NK-92 (cell line): ENCODE data around the gene NFASC.

Experiments used
- DNase-seq: peaks from one replicate; lab custom pipeline; 2025; ENCODE audit not compliant: unreplicated experiment; lab: John Stamatoyannopoulos, UW

Gene NFASC

DNA sequence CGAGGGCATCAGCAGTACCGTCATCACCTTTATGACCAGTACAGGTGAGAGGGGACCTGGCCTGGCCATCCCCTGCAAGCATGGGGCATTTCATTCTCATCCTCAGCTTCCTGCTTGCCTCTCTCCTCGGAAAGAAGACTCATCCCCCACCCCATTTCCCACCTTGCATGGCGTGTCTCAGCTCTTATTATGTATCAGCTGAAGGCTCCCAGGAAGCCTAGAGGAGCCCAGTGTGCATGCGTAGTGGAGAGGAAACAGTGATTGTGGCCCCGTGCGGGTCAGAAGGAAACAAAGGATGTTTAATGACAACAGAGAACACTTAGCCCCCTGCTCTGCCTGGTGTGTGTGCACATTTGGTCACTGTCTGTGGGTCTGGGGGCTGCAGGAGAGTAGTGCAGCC is 132.0 kb downstream of the NFASC start:
- DNase-seq: no peak

DNA sequence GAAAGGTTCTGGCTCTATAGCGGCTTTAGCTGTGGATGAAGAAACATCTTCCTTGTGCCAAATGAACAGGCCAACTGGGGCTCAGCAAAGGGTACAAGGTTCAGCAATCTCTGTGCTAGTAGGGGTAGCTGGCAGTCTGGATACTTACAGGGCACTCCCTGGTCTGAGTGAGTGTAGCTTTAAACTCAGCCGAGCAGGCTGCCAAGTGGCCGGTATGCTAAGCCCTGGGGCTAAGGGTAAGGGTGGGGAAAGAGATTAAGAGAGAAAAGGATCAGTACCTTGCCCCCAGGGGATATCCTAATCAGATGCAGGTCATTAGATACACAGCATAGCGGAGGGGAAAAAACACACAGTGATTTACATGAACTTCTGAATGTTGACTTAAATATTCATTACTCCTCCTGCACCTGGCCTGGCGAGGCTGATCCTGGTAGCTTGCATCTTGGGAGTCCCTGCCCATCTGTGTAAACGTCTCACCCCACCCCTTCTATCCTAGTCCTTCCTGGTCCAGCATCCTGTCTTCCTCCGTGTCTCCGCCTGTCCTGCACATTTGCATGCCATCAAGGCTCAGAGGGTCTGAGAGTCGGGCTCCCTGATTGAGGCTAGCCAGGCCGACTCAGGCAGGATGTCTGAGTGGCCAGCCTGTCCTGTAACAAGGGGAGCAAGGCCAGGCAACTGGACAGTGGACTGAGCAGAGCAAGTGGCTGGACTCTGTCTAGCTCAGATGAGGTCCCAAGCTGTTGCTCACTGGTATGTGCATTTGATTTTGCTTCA is 132.9 kb downstream of the NFASC start:
- DNase-seq: no peak

DNA sequence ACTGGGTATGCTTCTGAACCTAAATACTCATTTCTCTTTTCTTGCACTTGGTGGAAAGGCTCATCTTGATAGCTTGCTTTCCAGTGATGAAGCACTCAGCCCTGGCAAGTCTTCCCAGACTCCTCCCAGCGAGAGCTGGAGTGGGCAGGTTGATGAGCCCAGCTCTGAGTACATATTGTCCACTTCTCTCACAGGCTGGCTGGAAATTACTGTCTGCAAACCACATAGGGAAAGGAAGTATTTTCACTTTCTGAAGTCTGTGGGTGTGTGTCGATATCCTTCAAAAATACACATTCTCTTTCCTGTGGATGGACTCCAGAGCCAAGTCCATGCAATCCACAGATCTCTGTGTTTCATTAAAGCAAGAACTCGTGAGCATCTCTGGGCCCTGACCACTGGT is 133.7 kb downstream of the NFASC start:
- no peak for DNase-seq

DNA sequence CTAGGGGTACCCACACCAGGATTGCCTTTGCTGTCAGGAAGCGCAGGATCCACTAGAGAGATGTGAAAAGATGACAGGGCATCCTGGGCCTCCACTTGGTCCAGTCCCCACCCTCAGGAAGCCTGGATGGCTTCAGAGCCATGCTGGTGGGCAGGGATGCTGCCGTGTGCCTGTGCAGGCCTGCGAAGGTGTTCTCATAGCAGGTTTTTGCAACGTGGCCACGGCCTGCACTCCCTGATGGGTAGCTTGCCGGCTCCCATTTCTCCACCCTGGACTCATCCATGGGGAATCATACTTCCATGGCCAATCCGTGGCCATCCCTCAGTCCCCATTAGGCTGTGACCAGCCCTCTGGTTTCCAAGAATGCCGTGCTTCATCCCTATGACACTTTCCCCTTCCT is 138.2 kb downstream of the NFASC start:
- no peak for DNase-seq

DNA sequence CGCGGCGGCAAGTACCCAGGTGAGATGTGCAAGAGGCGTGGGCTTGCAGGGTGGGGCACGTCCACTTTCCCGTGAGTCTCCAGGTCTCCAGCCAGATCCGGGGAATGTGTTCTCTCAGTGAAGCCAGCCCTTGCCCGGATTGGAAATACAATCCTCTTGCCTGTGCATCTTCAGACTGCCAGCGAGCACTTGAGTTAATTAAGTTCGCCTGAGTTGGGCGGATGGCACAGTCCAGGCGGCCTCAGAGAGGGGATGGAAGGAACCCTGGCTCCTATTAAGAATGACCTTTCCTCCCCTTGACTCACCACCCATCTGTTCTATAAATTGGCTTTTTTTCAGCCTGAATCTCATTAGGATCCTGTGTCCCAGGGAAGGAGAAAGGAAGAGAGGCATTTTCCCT is 139.0 kb downstream of the NFASC start:
- DNase-seq: no peak

DNA sequence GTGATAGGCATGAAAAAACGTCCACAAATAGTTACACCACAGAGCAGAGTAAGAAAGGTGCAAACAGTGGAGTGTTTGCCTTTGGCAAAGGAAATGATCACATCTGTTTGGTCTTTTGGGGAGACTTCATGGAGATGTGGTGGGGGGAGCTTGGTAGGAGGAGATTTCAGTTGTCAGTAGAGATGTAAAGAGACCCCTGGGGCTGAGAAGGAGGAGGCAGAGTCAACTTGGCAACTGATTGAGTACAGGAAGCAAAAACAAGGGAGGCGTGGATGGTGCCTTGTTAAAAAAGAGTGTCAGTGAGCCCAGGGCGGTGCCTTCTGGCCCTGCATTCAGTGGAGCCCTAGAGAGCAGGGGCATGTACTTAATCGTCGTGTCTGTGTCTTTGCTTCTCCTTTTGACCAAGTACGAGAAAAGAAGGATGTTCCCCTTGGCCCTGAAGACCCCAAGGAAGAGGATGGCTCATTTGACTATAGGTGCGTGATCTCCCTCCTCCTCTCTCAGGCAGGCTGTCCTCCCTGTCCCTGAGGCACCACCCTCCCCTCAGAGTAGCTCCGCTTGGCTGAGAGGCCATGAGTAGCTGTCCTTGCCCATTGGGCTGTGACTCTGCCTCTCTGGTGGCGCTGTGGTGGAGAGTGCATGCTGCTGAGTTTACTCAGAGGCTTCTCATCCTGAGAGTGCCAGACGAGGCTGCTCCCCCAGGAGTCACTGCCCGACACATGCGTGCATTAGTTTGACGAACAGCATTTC is 141.9 kb downstream of the NFASC start:
- no peak for DNase-seq

DNA sequence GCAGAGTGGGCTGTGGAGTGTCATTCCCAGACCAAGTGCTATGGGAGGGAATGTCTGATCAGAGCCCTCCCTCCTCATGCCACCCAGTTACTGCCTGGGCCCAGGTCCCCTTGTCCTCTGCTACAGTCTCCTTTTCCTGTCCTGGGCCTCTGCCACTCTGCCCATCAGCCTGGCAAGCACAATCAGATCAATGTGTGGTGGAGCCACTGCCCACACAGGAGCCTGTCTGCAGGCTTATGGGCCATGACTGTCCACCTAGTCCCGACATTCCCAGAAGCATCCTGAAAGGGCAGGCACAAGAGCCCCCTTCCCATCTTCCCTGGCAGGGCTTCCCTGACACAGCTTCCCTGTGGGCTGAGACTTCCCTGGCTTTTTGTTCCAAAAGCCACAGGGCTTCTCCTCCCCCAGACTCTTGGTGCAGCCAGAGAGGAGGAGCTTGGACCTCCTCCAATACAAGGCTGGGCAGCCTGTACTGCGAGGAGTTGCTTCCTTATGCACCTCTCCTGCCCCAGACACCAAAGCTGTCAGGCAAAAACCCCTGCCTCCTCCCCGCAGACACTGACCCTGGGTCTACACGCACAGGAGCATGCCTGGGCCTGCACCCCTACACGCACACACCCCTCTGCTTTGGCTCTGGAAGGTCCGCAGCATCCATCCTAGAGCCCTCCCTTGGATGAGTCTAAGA is 143.2 kb downstream of the NFASC start:
- no peak for DNase-seq

DNA sequence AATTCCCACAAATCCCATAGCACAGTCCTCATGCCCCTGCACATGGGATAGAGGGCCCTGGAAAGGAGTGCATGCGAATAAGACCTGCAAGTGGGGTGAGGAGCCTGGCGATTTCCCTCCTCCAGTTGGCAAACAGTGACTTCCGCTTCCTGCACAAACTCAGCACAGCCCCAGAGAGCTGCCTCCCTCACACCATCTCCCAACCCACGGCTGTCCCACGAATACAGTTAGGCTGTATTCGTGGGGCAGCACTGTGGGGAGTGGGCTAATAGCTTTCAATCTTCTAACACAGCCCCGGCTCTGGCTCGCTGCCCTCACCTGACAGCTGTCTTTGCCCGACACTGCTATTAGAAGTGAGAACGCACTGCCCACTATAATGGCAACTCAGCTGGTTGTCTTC is 144.1 kb downstream of the NFASC start:
- DNase-seq: no peak

DNA sequence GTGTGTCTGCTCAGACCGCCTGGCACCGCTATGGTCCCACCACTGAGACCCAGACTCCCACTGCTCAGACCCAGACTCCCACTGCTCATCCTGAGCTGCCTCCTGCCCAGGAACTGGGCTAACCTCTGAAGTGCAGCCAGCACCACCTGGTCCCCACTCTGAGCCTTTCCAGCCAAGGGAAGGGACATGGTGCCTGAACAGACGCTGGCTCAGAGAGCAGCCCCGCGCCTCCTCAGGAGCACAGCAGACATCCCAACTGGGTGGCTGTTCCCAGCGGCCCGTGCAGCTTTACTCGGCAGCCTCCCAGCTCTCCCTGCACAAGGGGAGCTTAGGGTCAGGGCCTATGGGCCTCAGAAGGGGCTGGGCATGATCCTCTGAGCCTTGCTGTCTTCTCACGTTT is 144.6 kb downstream of the NFASC start:
- no peak for DNase-seq

DNA sequence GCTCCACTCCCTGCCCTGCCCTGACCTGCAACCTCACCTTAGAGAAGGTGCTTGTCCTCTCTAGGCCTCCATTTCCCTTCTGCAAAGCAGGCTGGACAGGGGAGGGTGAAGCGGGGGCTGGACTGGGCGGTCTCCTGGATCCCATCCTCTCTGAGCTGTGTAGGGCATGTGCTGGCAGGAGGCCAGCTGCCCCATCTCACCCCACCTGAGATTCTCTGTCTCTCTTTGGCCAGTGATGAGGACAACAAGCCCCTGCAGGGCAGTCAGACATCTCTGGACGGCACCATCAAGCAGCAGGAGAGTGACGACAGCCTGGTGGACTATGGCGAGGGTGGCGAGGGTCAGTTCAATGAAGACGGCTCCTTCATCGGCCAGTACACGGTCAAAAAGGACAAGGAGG is 145.4 kb downstream of the NFASC start:
- no peak for DNase-seq

DNA sequence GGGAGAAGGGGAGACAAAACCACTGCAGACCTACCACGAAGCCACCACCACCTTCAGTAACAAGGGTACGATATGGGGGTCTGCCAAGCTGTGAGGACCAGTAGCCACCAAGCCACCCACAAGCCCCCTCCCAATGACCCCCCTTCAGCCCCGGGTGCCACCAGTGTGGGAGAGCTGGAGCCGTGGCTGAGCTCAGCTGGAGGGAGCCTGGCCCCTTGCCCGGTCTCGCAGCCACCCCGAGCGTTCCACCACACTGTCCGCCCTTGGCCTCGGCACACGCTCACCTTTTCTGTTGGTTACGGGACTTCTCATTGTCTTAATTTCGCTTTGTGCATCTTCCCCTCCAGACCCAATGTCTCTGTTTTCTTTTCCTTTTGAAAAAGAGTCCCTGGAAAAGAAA is 145.9 kb downstream of the NFASC start:
- DNase-seq: no peak

DNA sequence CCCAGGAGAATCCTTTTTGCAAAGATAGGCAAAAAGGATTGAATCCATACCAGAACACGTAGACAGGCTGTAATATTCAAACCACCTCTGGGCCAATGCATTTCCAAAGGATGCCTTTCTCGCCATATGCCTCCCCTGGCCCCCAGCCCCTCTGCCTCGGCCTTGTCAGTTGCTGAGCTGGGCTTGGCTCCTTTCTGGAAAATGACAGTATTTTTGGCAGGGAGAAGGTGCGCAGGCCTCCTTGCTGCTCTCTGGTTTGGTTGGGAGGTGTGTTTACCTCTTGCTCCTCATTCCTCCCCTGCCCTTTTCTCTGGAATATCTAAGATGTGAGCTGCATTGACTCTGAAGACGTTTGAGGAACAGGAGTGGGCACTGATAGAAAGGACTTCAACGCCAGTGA is 146.3 kb downstream of the NFASC start:
- DNase-seq: no peak

DNA sequence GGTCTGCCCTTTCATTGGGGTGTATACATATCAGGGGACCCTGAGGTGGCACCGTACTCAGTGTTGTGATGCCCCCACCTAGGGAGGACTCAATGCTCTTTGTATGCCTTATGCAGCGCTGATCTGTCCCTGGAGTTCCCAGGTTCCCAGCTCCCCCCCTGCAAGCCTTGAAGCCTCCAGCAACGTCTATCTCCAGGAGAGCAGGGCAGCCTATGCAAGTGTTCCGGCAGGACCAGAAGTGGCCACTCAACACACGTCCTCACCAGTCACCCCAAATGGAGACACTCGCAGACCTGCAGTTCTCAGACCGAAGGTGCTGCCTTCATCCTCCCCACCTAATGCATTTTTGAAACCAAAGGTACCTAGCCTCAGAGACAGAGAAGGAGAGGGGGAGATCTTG is 147.1 kb downstream of the NFASC start:
- no peak for DNase-seq

DNA sequence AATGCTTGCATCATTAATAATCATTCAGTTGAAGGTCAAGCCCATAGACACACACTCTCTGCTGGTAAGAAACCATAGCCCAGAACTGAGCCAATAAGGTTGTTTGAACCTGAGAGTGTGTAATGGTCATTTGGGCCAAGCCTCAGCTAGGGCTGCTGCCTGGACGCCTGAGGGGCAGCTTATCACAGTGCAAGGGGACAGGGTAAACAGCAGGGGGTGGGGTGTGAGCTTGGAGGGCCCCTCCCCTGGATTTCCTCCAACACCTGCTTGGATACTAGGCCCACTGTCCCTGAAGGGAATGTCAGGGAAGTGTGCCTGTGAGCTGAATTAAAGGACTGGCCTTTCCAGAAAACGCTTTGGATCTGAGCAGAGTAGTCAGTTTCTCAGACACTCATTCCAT is 147.7 kb downstream of the NFASC start:
- DNase-seq: no peak

DNA sequence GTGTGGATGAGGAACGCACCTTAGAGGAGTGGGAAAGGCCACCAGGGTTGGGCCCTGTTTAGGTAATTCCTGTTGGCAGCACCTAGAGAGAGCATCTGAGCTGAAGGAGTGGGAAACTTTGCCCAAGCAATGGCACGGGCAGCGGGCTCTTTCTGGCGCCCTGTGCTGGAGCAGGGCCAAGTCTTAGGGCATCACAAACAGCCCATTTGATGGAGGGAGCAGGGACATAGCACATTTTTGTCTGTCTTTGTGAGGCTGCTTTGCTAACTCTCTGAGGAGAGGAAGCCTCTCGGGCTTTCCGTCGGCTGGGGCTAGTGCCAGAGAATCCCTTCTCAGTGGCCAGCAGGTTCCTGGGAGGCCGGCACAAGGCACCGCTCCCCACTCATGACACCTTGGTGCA is 149.8 kb downstream of the NFASC start:
- no peak for DNase-seq

DNA sequence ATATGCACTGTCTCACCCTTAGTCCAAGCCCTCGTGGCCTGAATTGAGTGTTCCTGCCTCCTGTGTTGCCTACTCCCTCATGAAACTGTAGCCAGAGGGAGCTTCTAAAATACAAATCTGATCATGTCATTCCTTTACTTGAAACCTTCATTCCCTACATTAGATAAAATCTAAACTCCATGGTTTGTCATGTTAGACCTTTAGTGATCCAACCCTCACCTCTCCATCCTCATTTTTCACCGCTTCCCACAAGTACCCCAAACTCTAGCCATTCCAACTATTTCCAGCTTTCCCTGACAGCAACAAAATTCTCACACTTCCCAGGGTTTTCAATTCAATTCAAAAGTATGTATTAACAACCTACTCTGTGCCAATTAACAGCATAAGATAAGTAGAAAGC is 154.0 kb downstream of the NFASC start:
- no peak for DNase-seq

DNA sequence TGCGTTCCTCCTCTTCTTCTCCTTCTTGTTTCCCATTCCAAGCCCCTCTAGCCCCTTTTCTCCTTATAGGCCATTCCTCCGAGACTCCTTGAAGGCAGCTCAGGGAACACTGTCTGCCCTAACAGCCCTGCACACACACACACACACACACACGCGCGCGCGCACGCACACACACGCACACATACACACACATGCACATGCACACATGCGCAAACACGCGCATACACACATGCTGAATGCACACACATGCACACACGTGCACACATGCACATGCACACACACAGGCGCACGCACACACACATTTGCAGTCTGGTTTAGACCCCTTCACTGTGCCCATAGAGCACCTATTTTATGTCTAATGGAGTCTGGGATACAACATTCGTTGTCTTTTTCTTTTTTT is 154.6 kb downstream of the NFASC start:
- no peak for DNase-seq

DNA sequence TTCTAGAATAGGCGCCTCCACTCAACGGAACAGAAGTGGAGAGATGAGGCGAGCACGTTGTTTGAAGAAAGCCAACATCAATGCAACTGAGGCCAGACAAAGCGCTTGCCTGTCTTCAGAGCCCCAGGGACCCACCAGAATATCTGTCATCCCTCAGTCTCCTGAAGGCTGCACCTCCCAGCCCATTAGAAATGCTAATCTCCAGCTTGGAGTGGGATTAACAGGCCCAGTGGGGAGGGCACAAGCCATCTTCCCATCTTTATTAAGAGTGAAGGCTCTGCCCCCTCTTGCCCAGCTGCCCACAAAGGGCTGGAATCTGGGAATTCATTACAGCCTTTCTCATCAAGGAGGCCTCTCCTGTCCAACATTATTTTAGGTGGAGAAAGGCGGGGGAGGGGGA is 155.5 kb downstream of the NFASC start:
- DNase-seq: no peak

DNA sequence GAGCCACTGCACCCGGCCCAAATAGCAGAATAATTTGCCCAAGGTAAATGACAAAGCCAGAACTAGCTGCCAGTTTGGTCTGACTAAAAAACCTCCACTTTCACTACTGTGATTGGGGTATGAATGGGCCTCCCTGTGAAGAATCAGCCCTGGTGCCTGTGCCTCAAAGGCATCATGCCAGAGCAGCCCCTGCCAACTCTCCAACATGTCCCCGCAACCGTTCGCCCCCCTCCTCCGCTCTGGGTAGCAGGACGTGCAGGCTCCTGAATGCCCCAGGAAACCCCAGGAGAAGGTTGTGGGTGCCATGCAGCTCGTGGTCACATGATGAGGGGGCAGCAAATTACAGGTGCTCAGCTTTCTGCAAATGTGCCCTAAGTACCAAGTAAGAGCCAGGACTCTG is 157.7 kb downstream of the NFASC start:
- DNase-seq: no peak

DNA sequence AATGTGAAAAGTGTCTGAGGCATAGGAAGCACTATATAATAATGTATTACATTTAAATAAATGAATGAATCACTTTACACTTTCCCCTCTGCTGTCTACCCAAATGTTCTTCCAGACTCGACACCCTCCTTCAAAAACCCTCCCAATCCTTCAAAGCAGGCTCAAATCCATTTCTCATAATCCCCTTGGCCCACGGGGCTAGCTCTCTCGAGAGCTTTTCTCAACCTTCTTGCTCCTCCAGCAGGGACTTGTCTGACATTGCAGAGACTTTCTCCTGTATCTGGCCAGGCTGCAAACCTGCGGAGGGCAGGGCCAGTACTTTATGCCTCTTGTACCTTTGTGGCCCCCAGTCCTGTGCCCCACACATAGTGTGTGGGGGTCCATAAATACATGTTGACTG is 158.3 kb downstream of the NFASC start:
- DNase-seq: no peak

DNA sequence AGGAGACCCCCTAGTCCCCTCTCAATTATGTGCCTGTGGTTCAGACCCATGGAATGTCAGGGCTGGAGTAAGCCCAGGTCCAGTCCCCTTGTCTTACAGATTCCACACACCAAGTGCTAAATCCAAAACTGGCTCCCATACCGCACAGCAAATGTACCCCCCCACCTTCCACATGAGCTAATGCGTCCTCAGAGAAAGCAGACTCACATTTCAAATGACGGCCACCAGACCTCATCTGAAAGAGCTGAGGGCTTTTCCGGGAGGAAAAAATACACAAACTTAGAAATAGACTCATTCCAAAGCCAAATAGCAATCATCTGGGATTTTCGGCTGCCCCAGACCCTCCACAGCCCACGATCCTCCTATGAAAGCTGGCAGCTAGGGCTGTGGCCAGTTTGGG is 159.6 kb downstream of the NFASC start:
- no peak for DNase-seq

DNA sequence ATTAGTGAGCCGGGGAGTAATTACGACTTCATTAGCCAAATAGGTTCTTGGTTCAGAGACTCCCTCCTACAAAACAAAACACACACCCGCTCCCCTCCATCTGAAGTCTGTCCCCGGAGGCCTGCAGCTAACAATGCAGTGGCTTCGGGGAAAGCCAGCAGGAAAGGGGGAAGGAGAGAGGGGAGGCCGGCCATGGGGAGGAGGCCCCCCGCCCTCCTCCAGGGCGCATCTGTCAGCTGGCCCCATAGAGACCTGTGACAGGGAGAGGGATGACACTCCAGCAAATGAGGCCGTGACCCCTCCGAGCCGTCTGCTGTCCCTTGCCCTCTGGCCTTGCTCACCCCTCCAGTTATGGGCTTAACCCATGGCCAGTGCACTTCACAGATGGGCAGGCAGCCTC is 160.2 kb downstream of the NFASC start:
- no peak for DNase-seq
